A549 treated with ZK216348 at 1 μM for 4 hours (cell line): ENCODE data around the gene GSX2. TPM values are rescaled to one million over a fixed set of nuclear protein-coding genes. Genes with fewer than 3 reads are reported as not detected.

Experiments
- total RNA-seq: library from RNA; stranded (reverse); fragments of 200-300 nt; extraction: Qiagen RNA extraction; gene quantifications from 5 replicates; pipeline ENCODE4 v1.2.3, GENCODE V29; 2022; ENCODE audit warnings: low read depth

GSX2 gene
- not detected in 5 replicates for total RNA-seq

DNA sequence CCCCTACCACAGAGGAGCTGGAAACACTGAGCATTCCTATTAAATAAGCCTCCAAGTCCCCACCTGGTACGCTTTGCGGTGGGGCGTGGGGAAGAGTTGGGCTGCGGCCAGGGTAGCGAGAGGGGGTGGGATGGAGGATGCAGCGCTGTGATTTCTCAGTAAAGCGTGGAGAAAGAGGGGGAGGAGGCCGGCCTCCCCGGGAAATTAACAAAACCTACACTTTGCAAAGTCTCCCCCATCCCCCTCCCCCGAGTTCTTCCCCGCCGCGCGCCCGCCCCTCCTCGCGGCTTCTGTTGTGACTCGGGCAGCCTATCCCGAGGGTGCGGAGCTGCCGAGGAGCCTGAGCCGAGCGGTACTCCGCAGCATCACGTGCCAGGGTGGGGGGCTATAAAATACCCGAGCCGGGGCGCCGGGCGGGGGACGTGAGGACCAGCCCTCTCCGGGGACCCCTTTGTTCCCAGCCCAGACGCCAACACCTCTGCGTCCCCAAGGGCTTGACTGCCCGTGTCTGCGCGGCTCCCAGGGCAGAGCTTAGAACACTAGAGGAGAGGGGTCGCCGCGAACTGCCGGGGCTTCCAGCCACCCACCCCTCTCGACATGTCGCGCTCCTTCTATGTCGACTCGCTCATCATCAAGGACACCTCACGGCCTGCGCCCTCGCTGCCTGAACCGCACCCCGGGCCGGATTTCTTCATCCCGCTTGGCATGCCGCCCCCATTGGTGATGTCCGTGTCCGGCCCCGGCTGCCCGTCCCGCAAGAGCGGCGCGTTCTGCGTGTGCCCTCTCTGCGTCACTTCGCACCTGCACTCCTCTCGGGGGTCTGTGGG lies at the start of gene GSX2:
TSS of gene GSX2 (plus strand) at position 416 of the 827 bp plus-strand sequence. CDS start at position 598, 182 bp downstream.

DNA sequence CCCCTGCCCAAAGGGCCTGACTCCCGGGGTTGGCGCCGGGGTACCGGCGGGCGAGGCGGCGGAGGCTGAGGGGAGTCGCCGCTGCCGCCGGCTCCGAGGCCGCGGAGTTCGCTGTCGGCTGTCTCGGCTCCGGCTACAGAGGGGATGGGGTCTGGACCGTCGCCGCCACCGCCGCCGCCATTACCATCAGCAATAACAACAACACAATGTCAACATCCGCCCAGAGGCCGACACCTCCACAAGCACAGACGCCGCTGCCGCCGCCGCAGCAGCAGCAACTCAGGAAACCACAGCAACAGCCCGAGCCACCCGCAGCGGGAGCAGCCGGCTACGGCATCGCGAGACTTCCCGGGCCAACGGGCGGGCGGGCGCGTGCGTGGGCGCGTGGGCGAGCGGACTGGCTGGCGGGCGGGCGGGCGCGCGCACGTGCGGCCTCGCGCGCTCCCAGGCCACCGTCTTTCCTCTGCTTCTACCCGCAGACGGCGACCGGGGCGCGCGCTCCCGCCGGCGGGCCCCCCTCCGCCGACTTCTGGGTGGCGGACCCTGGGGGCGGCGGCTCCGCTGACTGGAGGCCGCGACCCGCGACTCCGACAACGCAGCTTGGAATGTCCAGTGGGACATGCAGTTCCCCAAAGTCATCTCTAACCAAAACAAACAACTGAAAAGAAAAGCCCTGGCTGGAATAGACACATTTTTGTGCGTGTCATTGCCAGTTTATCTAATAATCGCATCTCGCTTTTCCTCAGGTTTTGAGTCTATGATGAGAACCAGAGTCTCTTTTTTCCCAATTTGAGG lies 35.4 kb upstream of the GSX2 start, which contains the start of gene CHIC2:
TSS of gene CHIC2 (minus strand) at position 289 of the 795 bp plus-strand sequence. CDS start 305 bp downstream, outside the sequence.

Other genes with a start within 250 kb of the GSX2 start
- gene CHIC2, start 35.6 kb upstream of the GSX2 start, total RNA-seq: 7.3 to 9.7 TPM (median 8.4 TPM) in 5 replicates
- gene PDGFRA, start 129.1 kb downstream of the GSX2 start, total RNA-seq: 0.34 to 1.1 TPM (median 0.54 TPM) in 5 replicates